Small intestine (tissue), 16 donors: ENCODE measurements around the gene PTCD2. TPM values are rescaled to one million over a fixed set of nuclear protein-coding genes. Genes with fewer than 3 reads are reported as not detected.

ENCODE experiments used
- DNase-seq, 2 donors: peaks; one replicate each; pipeline versions ENCODE4 v3.0.0 to v3.0.0-alpha.2; 2013
- FAIRE-seq: peaks from 2 replicates; lab custom pipeline; 2012; peaks lifted over from hg19 to GRCh38; lab: Jason Lieb, UNC
- H3K27ac ChIP-seq, 3 donors: one replicate each; pipeline ENCODE4 v1.5.1; 2013; ENCODE audit warnings: low read length in 2 of 3, mild to moderate bottlenecking in 2 of 3, control low read depth in 1 of 3, inconsistent platforms in 1 of 3, low read depth in 1 of 3, moderate library complexity in 1 of 3
- H3K27me3 ChIP-seq, 3 donors: one replicate each; pipeline ENCODE4 v1.6.1; 2013; ENCODE audit warnings: low read length in 3 of 3, inconsistent platforms in 1 of 3; ENCODE audit not compliant: control insufficient read depth in 3 of 3, insufficient read depth in 3 of 3
- H3K36me3 ChIP-seq, 3 donors: one replicate each; pipeline ENCODE4 v1.6.1; 2013; ENCODE audit warnings: low read length in 3 of 3, inconsistent platforms in 1 of 3, low read depth in 1 of 3, mild to moderate bottlenecking in 1 of 3, moderate library complexity in 1 of 3; ENCODE audit not compliant: control insufficient read depth in 3 of 3, insufficient read depth in 2 of 3
- H3K4me1 ChIP-seq, 3 donors: one replicate each; pipeline ENCODE4 v1.6.1; 2013; ENCODE audit warnings: low read length in 2 of 3, inconsistent platforms in 1 of 3, low read depth in 1 of 3, mild to moderate bottlenecking in 1 of 3, moderate library complexity in 1 of 3; ENCODE audit not compliant: control insufficient read depth in 3 of 3, insufficient read depth in 2 of 3
- H3K4me3 ChIP-seq, 3 donors: one replicate each; pipeline ENCODE4 v1.5.1; 2013; ENCODE audit warnings: low read length in 3 of 3, control low read depth in 1 of 3, inconsistent platforms in 1 of 3, low read depth in 1 of 3, mild to moderate bottlenecking in 1 of 3, moderate library complexity in 1 of 3
- H3K9me3 ChIP-seq, 2 donors: one replicate each; pipeline ENCODE4 v1.6.1; 2013; ENCODE audit warnings: low read depth in 1 of 2, low read length in 1 of 2; ENCODE audit not compliant: control insufficient read depth in 2 of 2, insufficient read depth in 1 of 2
- WGBS, 3 donors: extraction: QIAGEN DNeasy Blood & Tissue Kit; methylation state at CpG; one replicate each; pipeline ENCODE4 v1.1.7; 2013; 5-methylcytosine and 5-hydroxymethylcytosine counted together
- long read RNA-seq, 10 donors: transcript quantifications; one replicate each; lab custom pipeline, GENCODE V29; 2026
- polyA plus RNA-seq, 4 donors: library from polyadenylated mRNA; stranded (reverse) in 3 of 4; unstranded in 1 of 4; fragments of 200-250 nt in 3 of 4; fragments of 120-200 nt in 1 of 4; gene quantifications; one replicate each; pipeline versions ENCODE4 v1.2.1 to v1.2.3, GENCODE V29; 2013
- donor health status: healthy with polysubstance abuse.
- donor health status: control.
- donor health status: control.
- donor health status: Bipolar disorder and iron deficiency.
- donor health status: healthy.

Gene PTCD2, protein sequence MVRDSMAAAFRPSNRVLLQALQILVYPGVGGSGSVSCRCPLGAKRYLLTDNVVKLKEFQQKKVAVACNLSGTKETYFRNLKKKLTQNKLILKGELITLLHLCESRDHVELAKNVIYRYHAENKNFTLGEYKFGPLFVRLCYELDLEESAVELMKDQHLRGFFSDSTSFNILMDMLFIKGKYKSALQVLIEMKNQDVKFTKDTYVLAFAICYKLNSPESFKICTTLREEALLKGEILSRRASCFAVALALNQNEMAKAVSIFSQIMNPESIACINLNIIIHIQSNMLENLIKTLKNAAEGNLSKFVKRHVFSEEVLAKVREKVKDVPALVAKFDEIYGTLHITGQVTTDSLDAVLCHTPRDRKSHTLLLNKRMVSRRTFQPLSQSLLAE
- polyA plus RNA-seq: 1 to 10 TPM in 2 of 4 donors, under 1 TPM in 2; 0.67 to 6.7 (median 2.8) TPM
- long read RNA-seq, donor 1, full-length matches to known transcripts: 6 of 6 reads
- long read RNA-seq, donor 1, partial matches to known transcripts: 0 of 6 reads
- long read RNA-seq, donor 1, other reads (novel, unspliced or antisense): 0 of 6 reads
- long read RNA-seq, donor 2, full-length matches to known transcripts: 1 of 1 reads
- long read RNA-seq, donor 2, partial matches to known transcripts: 0 of 1 reads
- long read RNA-seq, donor 2, other reads (novel, unspliced or antisense): 0 of 1 reads
- long read RNA-seq, donor 3: 0 reads
- long read RNA-seq, donor 4: 0 reads
- long read RNA-seq, donor 5, full-length matches to known transcripts: 1 of 1 reads
- long read RNA-seq, donor 5, partial matches to known transcripts: 0 of 1 reads
- long read RNA-seq, donor 5, other reads (novel, unspliced or antisense): 0 of 1 reads
- long read RNA-seq, donor 6: 0 reads
- long read RNA-seq, donor 7, full-length matches to known transcripts: 2 of 2 reads
- long read RNA-seq, donor 7, partial matches to known transcripts: 0 of 2 reads
- long read RNA-seq, donor 7, other reads (novel, unspliced or antisense): 0 of 2 reads
- long read RNA-seq, donor 8, full-length matches to known transcripts: 1 of 1 reads
- long read RNA-seq, donor 8, partial matches to known transcripts: 0 of 1 reads
- long read RNA-seq, donor 8, other reads (novel, unspliced or antisense): 0 of 1 reads
- long read RNA-seq, donor 9, full-length matches to known transcripts: 1 of 1 reads
- long read RNA-seq, donor 9, partial matches to known transcripts: 0 of 1 reads
- long read RNA-seq, donor 9, other reads (novel, unspliced or antisense): 0 of 1 reads
- long read RNA-seq, donor 10, full-length matches to known transcripts: 2 of 2 reads
- long read RNA-seq, donor 10, partial matches to known transcripts: 0 of 2 reads
- long read RNA-seq, donor 10, other reads (novel, unspliced or antisense): 0 of 2 reads

GRCh38 chr5:72319976-72320752 is at the start of gene PTCD2, which contains the start of gene MRPS27:
Gene PTCD2 (plus strand): TSS chr5:72320373. CDS start chr5:72320383, 10 bp downstream.
Gene MRPS27 (minus strand): TSS chr5:72320240. CDS start chr5:72320221, 19 bp downstream.
- no peaks in the 10 kb centered on the region for H3K4me1 ChIP-seq
- DNase-seq (peak; percentile 98), FAIRE-seq (no peak)
- 0 to 1% (median 0%) methylated on average over 40 of the region's 40 CpGs for WGBS, 3 donors
- H3K4me3 ChIP-seq: peak within 1 kb of the TSS; percentile 62 to 89 (median 69)
- H3K27ac ChIP-seq: peak within 1 kb of the TSS; percentile 42 to 76 (median 61)
- H3K9me3 ChIP-seq: no peaks in the 10 kb centered on the region
- H3K27me3 ChIP-seq: no peaks in the 10 kb centered on the region
- H3K36me3 ChIP-seq: peaks cover 0 to 9% (median 1%) of the 10 kb centered on the region in 3 donors

- H3K27me3 ChIP-seq: no peaks in the 10 kb centered on the region
- no peak for FAIRE-seq
- no peaks in the 10 kb centered on the region for H3K36me3 ChIP-seq
- no peak overlapping the region for H3K27ac ChIP-seq
- DNase-seq: no peak
- WGBS, 3 donors: 64 to 84% (median 72%) methylated on average over 3 of the region's 3 CpGs
- H3K4me3 ChIP-seq: no peak overlapping the region
- no peaks in the 10 kb centered on the region for H3K4me1 ChIP-seq
- no peaks in the 10 kb centered on the region for H3K9me3 ChIP-seq
Measured at GRCh38 chr5:72271702-72272101, 48.5 kb upstream of the PTCD2 start.

DNA sequence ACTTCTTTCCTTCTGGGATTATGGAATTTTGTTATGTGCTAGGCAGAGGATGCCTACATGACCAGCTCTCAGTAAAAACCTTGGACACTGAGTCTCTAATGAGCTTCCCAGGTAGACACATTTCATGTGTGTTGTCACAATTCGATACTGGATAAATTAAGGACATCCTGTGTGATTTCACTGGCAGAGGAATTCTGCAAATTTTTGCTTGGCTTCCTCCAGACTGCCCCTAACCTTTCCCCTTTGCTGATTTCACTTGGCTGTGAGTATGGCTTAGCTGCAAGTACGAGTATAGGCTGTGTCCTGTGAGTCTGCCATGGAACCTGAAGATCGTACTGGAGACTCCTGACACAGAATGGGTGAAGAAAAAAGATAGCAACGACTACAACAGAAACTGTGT is 47.8 kb upstream of the PTCD2 start:
- Histone ChIP-seq H3K9me3 (no peaks in the 10 kb centered on the region), H3K27ac (no peak overlapping the region), H3K36me3 (no peaks in the 10 kb centered on the region), H3K27me3 (no peaks in the 10 kb centered on the region), H3K4me3 (no peak overlapping the region), H3K4me1 (no peaks in the 10 kb centered on the region)
- WGBS, 3 donors: 89 to 94% (median 91%) methylated on average over 4 of the region's 4 CpGs
- DNase-seq: no peak
- no peak for FAIRE-seq

- no peak for DNase-seq
- Histone ChIP-seq H3K36me3 (peaks cover 0 to 1% (median 0%) of the 10 kb centered on the region in 3 donors), H3K9me3 (no peaks in the 10 kb centered on the region), H3K4me3 (no peak overlapping the region), H3K27me3 (no peaks in the 10 kb centered on the region), H3K4me1 (no peaks in the 10 kb centered on the region), H3K27ac (no peak overlapping the region)
- FAIRE-seq: no peak
- 94 to 97% (median 95%) methylated on average over 7 of the region's 7 CpGs for WGBS, 3 donors
Measured at GRCh38 chr5:72273547-72273946, 46.6 kb upstream of the PTCD2 start.

DNA sequence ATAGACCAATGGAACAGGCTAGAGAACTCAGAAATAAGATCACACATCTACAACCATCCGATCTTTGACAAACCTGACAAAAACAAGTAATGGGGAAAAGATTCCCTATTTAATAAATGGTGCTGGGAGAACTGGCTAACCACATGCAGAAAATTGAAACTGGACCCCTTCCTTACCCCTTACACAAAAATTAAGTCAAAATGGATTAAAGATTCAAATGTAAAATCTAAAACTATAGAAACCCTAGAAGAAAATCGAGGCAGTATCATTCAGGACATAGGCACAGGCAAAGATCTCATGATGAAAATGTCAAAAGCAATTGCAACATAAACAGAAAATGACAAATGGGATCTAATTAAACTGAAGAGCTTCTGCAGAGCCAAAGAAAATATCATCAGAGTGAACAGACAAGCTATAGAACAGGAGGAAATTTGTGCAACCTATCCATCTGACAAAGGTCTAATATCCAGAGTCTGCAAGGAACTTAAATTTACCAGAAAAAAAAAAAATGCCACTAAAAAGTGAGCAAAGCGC is 43.9 kb upstream of the PTCD2 start:
- Histone ChIP-seq H3K4me1 (no peaks in the 10 kb centered on the region), H3K4me3 (no peak overlapping the region), H3K27ac (no peak overlapping the region), H3K36me3 (peaks cover 0 to 1% (median 0%) of the 10 kb centered on the region in 3 donors), H3K9me3 (no peaks in the 10 kb centered on the region), H3K27me3 (no peaks in the 10 kb centered on the region)
- DNase-seq (no peak), FAIRE-seq (no peak)
- WGBS, 3 donors: 97 to 98% (median 98%) methylated on average over 3 of the region's 3 CpGs

DNA sequence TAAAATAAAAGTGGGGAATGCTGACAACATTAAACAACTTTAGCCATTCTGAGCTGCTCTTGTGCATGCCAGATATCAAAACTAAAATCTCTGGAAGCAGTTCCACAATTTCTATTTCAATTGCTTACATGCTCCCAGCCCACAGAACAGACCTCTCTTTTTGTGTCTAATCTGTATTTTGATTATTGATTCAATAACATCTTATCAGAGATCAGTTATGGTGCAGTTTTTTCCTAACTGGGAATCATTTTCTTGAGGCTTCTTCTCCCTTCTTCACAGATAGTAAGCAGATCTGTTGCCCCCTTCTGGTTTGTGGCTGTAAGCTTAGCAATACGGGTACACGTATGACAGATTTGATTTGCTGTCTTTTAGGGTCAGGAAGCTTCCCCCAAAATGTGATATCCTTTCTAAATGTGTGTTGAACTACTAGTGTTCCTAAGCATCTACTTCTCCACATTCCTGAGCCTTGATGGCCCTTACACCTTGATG is 39.5 kb upstream of the PTCD2 start:
- WGBS, 3 donors: 52 to 92% (median 71%) methylated on average over 2 of the region's 2 CpGs
- Histone ChIP-seq H3K4me3 (no peak overlapping the region), H3K9me3 (no peaks in the 10 kb centered on the region), H3K27me3 (no peaks in the 10 kb centered on the region), H3K36me3 (peaks cover 0 to 1% (median 0%) of the 10 kb centered on the region in 3 donors), H3K4me1 (peaks cover 0 to 2% (median 0%) of the 10 kb centered on the region in 3 donors), H3K27ac (no peak overlapping the region)
- FAIRE-seq (no peak), DNase-seq (peak in 1 of 2 donors; percentile 5)

- H3K27me3 ChIP-seq: no peaks in the 10 kb centered on the region
- H3K9me3 ChIP-seq: no peaks in the 10 kb centered on the region
- H3K27ac ChIP-seq: no peak overlapping the region
- H3K4me3 ChIP-seq: no peak overlapping the region
- FAIRE-seq: no peak
- peaks cover 0 to 1% (median 0%) of the 10 kb centered on the region in 3 donors for H3K36me3 ChIP-seq
- no peak for DNase-seq
- 89 to 92% (median 91%) methylated on average over 1 of the region's 1 CpG for WGBS, 3 donors
- H3K4me1 ChIP-seq: peaks cover 0 to 2% (median 0%) of the 10 kb centered on the region in 3 donors
Measured at GRCh38 chr5:72281430-72281763, 38.8 kb upstream of the PTCD2 start.
